IPS DF 4.7 (cell line): ENCODE data around the gene CLDN18.
A peak's percentile ranks its signal among the peaks of the same experiment; 100 is the strongest.

Experiments used
- DNase-seq: peaks from one replicate; pipeline ENCODE4 v3.0.0-alpha.2; 2013; ENCODE audit warnings: low spot score; ENCODE audit errors: extremely low read depth

The CLDN18 gene

DNA sequence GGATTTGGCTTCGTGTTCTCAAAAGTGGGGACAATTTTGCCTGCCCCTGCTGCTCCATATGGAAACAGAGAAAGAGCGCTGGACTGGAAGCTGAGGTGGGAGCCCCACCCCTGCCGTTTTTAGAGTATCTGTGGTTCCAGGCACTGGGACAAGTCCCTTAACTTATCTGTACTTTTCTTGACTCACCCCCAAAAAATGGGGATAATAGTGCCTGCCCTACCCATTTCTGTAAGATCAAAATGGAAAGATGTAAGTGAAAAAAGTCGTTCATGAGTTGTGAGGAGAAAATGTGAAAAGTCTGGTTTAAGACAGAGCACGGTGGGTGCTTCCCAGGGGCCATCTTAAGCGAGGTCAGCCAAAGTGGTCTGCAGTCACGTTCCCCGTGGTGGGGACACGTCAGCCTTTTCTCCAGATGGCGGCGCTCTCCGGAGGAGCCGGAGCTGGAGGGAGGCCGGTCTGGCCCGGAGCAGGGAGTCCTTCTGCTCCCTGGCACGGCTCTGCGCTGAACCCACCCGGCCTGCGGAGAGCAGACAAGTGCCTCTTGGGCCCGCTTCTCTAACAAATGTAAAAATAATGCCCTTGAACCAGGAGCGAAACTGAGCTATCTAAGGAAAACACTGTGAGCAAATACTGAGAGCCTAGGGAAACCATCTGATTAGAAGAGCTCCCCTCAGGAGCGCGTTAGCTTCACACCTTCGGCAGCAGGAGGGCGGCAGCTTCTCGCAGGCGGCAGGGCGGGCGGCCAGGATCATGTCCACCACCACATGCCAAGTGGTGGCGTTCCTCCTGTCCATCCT is at the start of gene CLDN18:
TSS of gene CLDN18 (plus strand) at position 690 of the 797 bp plus-strand sequence. CDS start at position 751, 61 bp downstream.
- no peak for DNase-seq

DNA sequence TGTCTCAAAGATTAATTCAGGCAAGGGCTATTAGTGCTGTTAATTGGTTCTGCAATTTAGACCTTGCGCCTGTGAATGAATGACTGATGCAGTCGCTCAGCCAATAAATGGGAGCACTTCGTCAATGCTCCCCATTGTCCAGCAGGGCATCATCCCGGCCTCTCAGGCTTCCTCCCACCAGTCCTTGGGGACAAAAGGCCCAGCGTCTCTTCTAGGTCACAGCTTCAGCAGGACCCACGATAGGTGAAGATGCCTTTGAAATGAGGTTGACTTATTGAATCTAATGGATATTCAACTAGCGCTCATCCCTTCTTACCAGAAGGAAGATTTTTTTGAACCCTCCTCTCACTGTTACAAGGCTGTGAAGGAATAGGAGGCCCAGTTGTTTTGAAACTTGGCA is 47.7 kb upstream of the CLDN18 start:
- DNase-seq = no peak

DNA sequence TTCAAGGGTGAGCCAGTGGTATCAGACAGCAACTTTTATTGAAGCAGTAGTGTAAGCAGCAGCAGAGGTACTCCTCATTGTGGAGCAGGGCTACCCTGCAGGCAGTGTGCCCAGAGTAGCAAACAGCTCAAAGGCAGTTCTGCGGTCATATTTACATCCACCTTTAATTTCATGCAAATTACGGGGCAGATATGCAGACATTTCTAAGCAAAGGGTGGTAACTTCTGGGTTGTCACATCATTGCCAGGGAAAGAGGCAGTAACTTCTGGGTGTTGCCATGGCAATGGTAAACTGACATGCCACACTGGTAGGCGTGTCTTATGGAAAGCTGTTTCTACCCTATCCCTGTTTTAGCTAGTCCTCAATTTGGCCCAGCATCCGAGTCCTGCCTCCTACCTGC is 46.5 kb upstream of the CLDN18 start:
- DNase-seq = no peak

DNA sequence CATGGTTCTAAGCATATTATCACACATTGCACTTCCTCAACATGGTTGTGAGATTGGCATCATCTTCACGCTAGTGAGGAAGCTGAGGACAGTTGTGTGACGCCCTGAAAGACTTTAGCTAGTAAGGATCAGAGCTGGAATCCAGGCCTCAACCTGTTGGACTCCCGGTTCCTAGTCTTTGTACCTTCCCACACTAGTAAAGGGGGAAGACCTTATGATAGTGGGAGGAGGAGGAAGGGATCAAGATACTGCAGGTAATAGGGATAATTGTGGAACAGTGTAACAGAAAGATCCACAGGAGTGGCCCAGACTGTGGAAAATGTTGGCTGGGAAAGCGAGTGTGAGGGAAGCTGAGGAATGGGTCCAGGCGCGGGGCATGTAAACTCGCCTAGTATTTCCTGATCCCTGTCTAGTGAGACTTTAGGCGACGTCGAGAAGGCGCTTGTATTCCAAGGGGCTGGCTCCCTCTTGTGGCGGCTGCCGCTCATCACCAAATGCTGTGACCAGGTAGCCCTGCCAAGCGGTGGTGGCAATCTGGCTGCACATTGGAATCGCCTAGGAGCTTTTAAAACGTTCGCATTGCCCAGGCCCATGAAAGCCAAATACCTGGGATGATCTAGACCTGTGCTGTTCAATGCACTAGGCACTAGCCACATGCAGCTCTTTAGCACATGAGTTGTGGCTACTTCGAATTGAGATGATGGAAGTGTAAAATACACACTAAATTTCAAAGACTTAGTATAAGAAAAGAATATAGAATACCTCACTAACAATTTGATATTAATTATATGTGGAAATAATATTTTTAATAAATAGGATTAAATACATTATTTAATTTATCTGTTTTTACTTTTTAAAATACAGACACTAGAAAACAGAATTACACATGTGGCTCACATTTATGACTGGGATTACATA is 38.8 kb upstream of the CLDN18 start:
- peak; percentile 41 for DNase-seq

DNA sequence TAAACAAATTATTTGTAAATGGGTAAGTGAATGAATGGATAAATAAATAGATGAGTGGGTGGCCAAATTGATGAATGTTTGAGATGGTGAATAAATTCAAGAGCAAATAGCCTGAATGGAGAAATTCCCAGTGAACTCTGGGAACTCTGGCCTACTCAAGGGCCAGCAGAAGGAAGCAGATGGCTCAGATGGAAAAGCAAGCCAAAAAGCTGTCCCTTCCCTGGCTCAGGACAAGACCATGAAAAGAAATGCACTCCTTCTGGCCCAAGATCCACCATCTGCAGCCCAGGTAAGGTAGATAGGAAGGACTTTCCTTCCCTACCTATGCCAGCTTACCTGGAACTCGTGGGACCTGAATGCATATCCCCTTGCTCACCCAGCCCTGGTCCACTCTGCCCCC is 37.6 kb upstream of the CLDN18 start:
- no peak for DNase-seq

DNA sequence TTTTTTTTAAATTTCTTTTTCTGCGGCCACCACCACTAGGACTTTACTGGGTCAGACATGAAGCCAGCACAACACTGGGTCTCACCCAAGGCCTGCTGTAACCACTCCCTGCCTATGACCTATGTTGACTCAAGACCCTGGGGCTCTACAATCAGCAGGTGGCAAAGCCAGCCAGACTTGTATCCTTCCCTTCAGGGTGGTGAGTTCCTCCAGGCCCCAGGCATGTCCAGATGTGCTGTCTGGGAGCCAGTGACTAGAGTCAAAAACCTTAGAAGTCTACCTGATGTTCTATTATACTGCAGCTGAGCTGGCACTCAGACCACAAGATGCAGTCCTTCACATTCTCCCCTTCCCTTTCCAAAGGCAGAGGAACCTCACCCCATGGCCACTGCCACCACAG is 31.6 kb upstream of the CLDN18 start:
- no peak for DNase-seq

DNA sequence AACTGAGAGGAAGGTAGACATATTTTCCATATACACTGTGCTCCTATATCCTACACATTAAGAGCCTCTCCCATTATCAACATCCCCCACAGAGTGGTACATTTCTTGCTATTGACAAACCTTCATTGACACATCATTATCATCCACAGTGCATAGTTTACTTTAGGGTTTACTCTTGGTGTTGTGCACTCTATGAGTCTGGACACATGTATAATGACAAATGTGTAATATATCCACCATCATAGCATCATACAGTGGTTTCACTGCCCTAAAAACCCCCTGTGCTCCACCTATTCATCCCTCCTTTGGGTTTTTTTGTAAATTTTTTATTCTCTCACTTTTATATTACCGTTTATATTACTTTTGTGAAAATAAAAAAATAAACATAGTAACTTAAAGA is 22.2 kb upstream of the CLDN18 start:
- DNase-seq = no peak

DNA sequence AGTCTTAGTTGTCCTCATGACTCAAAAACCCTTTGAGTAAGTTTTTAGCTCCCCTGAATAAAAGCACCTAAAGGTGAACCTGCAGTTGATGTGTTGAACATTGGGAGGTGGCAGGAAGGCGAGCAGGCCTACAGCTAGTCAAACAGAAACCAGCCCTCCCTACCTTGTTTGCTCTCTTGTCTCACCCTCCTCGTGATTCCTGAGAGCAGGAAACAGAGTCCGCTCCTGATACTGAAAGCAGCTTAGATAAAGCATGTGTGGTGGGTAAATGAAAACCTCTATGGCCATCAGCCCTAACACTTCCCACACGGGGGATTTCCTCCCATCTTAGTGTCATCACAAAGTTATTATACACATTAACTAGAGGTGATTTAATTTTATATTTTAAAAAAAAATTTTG is 21.8 kb upstream of the CLDN18 start:
- DNase-seq = no peak

DNA sequence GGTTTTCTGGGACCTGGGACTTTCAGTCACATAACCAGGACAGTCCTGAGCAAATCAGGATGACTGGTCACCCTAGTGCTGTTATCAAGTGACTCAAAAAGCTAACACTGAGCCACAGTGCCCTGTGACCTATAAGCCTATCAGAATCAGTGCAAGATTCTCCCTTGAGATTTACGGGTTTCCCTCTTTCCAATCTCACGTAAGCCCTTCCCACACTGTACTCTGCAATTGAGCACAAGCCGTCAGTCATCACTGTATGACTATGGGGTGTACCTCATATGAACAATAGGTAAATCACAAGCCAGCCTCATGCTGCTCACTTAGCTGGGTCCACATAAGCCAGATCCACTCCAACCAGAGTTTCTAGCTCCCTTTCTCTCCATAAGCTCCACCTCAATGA is 21.0 kb upstream of the CLDN18 start:
- no peak for DNase-seq

DNA sequence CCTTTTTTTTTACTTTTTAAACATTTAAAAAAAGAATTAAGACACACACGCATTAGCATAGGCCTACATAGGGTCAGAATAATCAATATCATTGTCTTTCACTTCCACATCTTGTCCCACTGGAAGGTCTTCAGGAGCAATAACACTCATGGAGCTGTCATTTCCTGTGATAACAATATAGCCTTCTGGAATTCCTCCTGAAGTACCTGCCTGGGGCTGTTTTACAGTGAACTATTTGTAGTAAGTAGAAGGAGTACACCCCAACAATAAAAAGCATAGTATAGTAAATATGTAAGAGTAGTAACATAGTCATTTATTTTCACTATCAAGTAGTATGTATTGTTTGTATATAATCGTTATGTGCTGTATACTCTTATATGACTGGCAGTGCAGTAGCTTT is 19.5 kb upstream of the CLDN18 start:
- no peak for DNase-seq

DNA sequence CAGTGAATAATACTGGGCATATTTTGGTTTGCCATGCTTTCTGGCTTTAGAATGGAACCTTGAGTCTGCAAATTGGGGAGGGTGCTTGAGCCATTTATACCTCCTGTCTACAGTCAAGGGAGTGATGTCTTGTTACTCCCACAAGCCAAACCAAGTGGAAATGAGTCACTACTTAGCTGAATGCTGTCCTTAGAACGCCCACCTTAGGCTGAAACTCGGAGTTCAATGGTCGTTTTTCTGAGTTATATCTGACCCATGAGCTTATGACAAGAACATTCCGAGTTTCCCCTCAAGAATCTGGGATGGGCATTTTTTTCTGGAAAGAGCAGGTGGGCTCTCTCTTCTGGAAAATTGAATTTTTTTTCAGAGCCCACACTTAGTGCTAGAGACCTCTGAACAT is 17.4 kb upstream of the CLDN18 start:
- no peak for DNase-seq

DNA sequence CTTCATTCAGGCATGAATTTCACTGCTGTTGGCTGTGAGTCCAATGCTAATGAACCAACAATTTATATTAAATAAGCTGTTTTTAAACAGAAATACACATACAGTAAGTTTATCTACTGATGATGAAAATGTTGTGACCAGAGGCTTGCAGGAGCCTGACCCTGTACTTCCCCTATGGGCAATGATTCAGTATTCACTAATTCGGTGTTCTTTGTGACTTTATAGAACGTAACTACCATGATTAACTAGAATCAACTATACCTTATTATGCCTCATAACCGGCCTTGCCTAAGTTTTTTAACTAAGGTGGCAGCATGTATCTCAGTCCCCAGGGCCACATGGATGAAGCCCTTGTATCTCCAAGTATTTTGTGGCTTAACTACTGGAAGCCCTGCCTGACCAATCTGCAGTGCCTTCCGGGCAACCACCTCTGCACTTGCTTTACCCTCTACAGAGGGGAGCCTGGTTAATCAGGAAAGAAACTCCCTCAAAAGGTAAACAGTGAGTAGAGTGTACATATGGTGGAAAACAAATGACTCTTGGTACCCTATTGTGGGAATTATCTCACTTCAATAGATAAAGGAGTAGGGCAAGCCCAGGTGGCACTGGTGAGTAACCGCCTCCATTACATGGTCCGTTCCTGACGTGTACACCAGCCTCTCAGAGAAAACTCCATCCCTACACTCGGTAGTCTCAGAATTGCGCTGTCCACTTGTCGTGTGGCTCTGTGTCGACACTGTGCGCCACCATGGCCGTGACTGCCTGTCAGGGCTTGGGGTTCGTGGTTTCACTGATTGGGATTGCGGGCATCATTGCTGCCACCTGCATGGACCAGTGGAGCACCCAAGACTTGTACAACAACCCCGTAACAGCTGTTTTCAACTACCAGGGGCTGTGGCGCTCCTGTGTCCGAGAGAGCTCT is 11.6 kb upstream of the CLDN18 start:
- DNase-seq = no peak

DNA sequence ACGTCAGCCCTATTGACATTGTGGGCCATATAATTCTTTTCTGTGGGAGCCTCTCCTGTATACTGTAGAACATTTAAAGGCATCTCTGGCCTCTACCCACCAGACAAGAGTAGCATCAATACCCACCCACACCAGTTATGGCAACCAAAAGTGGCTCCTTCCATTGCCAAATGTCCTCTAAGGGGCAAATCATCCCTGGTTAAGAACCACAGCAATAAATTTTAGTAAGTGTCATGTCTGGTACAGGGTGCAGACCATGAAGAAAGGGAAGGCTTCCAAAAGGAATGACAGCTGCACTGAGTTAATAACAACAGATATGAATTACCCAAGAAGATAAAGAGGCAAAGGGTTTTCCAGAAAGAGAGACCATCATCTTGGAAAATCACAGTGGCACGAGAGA is 6.9 kb upstream of the CLDN18 start:
- DNase-seq = no peak

DNA sequence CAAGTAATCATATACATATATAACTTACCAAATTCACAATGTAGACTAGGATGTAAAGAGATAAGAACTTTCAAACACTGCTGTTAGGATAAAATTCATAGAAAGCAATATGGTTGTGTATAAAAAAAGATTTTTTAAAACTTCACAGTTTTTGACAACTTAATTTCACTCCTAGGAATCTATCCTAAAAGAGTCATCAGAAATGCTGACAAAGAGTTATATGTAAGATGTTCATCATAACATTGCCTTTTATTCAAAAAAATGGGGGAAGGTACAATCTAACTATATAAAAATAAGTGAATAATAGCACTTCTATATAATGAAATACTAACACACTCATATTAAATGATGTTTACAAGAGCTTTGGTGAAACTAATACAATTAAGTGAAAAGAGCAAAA is 4.3 kb upstream of the CLDN18 start:
- DNase-seq = no peak

DNA sequence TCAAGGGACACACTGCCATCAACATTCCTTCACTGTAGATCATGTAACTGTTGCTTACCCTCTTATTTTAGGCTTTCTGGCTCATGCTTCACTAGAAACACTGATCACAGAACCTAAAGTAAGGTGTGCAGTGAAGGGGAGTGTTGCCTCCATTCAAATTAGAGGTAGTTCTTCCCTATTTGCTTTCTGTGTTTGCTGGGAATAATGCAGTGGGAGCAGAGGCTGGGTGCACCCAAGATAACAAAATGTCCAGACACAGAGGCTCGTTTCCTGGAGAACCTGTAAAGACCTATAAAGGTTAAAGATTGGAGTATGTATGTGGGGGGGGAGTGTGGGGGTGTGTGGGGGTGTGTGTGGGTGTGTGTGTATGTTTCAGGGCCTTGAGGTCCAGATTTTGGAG is 2.1 kb upstream of the CLDN18 start:
- no peak for DNase-seq

DNA sequence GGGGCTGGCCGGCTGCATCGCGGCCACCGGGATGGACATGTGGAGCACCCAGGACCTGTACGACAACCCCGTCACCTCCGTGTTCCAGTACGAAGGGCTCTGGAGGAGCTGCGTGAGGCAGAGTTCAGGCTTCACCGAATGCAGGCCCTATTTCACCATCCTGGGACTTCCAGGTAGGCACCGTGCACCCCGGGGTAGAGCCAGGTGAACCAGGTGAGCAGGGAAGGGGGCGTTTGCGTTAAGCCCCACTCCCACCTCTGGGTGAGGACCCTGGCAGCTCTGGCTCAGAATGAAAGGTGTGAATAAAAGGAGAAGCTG is 267 bp downstream of the CLDN18 start:
- no peak for DNase-seq

DNA sequence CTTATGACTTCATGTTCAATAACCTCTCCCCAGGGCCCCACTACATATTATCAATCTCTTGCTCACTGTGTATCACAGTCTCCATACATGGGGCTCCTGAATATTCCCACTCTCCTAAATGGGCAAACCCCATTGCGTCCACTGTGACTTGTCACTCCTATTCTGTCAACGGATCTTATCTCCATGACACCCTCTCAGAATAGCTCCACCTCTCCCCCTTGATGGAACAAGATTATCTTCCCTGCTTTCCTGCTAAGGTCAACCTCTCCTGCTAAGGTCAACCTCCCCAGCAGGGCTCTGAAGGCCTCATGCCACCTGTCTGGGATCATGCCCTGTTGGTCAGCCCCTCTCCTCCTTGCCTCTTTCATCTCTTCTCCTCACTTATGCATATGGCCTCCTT is 1.8 kb downstream of the CLDN18 start:
- no peak for DNase-seq

DNA sequence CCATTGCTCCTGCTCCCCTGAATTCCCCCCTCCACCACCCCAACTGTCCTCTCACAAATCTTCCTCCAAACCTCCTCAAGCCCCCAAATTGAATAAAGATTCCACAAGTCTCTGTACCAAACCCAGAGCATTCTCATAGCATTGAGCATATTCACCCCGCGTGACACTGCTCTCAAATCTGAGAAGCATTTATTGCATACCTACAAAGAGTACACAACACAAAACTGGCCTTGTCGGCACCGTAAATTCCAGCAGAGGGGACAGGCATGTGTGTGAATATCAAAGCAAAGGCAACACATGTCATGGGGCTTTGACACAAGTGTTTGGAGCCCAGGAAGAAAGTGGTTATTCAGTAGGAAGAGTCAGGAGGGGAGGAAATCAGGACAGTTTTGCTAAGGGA is 2.6 kb downstream of the CLDN18 start:
- no peak for DNase-seq

DNA sequence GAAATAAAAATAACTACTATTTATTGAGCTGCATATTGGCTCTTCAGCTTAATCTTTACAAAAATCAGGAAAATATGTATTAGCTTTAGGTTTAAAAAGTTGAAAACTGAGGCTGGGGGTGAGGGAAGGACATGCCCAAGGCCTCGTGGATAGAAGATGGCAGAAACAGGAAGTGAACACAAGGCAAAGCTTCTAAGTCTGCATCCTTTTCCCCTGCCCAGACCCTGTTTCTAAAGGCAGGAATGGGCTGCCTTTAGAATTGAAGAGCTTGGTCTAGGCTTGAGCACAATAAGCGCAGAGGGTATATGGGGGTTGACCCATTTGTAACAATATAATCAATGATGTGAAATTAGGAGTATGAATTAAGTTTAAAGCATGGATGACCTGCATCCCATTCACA is 6.1 kb downstream of the CLDN18 start:
- no peak for DNase-seq

DNA sequence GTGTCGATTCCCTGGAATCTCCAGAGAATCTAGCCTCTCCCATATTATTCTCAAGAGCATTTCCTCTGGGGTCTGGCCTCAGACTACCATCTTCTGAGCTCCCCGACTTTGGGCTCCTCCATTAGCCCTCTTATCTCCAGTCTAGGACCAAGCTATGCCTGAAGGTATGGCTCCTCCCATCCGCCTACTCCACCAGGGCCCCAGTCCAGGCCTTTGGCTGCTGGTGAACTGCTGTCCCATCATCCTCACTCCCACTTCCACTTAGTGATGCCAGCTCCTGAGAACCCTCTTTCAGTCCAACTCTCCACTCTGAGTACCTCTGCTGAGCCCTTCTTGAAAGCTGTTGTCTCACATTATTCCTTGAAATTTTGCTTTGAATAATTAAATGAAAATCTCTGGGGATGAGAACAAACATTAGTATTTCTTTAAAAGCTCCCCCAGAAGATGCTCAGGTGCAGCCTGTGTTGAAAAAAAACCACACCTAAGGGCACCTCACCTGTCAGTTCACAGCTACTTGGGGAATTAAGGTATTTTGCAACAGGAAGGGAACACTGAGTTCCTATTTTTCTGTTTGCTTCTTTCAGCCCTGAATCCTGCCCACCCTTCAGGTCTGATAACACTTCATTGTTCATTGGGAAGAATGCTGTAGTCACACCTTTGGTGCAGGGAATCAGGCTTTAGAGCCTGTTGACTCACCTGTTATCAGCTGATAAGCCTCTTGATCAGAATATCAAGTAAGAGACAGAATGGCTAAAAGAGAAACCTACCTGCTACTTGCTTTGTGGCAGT is 9.5 kb downstream of the CLDN18 start:
- DNase-seq = no peak

DNA sequence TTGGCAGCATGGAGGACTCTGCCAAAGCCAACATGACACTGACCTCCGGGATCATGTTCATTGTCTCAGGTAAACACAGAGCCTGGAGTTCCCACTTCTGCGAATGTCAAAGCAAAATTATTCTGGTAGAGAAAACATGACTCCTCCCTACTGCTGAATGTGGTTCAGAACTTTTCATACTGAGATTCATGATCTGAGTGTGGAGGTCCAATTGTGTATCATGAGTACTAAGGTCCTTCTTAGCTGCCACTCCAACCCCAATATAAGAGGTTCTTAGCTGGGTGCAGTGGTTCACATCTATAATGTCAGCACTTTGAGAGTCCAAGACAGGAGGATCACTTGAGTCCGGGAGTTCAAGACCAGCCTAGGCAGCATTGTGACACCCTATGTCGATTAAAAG is 13.8 kb downstream of the CLDN18 start:
- no peak for DNase-seq
